ENCODE measurements around the gene MICALL1.

- TF ChIP-seq EZH2 (IDR thresholded peaks at IDR 0.05; ENCODE audit: insufficient read depth, poor library complexity, severe bottlenecking), result no peak
- no peak for TF ChIP-seq EZH2phosphoT487 (IDR thresholded peaks at IDR 0.05; ENCODE audit: insufficient read depth, low read depth)
Observed at GRCh38 chr22:37981282-37982011, 75.3 kb downstream of the MICALL1 start.

Data from GM23248 (cell line).